Measurements from ENCODE around the gene SORCS2. TPM values are rescaled to one million over a fixed set of nuclear protein-coding genes. Genes with fewer than 3 reads are reported as not detected.

The SORCS2 gene
- total RNA-seq, 2 donors from 2014 or later, result 0.54 to 0.74 TPM

DNA sequence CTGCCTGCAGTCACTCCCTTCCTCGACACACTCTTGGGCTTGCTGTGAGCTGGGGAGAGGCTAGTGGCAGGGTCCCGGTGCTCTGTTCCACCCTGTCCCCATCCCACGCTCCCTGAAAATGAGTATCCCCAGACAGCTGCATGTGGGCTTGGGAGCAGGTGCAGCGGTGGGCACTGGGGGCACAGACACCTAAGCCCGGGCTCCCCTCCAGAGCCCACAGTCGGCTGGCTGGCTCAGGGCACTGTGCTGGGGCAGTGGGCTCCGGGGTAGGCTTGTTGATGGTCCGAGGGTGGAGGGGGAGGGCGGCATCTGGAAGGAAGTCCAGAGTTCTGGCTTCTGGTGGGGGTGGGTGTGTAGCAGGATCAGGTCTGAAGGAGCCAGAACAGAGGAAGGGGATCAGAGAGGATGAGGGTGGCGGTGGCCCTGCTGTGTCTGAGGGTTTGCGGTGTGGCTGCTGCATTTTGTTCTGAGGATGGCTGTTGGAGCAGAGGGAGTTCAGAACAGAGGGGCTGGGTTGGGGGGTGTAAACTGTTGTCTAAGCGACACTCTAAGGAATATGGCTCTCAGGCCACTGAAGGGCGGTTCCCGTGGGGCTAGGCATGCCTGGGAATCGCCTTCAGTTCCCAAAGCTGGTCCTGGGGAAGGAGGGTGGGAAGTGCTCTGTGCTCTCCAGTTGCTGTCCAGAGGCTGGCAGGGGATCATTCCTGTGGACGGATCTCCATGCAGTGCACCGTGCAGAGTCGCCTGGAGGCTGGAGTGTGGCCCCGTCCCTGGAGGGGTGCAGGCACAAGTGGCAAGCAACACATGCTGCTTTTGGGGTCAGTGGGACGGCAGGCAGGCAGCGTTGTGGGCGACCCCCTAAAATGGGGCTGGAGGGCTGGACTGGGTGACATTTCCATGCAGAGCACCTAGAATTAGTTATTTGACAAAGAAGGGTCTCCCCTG lies 114.0 kb downstream of the SORCS2 start:
- Histone ChIP-seq H3K27ac (no peak overlapping the region), H3K9ac (ENCODE audit: low read depth in 2 of 2, low read length in 2 of 2) (no peak overlapping the region), H3K4me3 (no peak overlapping the region), H3K27me3 (no peaks in the 10 kb centered on the region), H3K36me3 (no peaks in the 10 kb centered on the region), H3K4me1 (no peaks in the 10 kb centered on the region), H3K9me3 (no peaks in the 10 kb centered on the region)
- DNase-seq, result no peak
- intact Hi-C loops (cut with DNase I), result no loop called here
- TF ChIP-seq, protein P1, sequence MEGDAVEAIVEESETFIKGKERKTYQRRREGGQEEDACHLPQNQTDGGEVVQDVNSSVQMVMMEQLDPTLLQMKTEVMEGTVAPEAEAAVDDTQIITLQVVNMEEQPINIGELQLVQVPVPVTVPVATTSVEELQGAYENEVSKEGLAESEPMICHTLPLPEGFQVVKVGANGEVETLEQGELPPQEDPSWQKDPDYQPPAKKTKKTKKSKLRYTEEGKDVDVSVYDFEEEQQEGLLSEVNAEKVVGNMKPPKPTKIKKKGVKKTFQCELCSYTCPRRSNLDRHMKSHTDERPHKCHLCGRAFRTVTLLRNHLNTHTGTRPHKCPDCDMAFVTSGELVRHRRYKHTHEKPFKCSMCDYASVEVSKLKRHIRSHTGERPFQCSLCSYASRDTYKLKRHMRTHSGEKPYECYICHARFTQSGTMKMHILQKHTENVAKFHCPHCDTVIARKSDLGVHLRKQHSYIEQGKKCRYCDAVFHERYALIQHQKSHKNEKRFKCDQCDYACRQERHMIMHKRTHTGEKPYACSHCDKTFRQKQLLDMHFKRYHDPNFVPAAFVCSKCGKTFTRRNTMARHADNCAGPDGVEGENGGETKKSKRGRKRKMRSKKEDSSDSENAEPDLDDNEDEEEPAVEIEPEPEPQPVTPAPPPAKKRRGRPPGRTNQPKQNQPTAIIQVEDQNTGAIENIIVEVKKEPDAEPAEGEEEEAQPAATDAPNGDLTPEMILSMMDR (IDR thresholded peaks at IDR 0.05), result no peak

DNA sequence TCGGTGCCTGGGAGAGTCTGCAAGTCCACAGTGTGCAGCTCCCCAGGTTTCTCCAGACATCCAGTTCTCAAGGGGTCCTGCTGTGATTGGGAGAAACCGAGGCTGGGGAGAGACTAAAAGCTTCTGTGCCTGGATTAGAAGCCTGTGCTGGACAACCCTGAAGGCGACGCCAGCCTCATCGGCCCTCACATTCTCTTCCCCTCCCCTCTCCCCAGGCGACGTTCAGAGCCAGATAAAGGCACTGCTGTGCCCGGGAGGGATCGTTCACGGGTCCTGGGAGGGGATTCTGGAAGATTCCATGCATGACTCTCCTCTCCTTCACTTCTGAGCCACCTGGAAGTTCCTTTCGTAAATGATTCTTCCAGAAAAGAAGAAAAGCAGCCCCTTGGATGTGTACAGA lies 114.6 kb downstream of the SORCS2 start:
- Histone ChIP-seq H3K27ac (no peak overlapping the region), H3K27me3 (no peaks in the 10 kb centered on the region), H3K4me1 (no peaks in the 10 kb centered on the region), H3K9me3 (no peaks in the 10 kb centered on the region), H3K9ac (ENCODE audit: low read depth in 2 of 2, low read length in 2 of 2) (no peak overlapping the region), H3K36me3 (no peaks in the 10 kb centered on the region), H3K4me3 (no peak overlapping the region)
- no peak for DNase-seq
- TF ChIP-seq, protein P1 (IDR thresholded peaks at IDR 0.05), result no peak
- intact Hi-C loops (cut with DNase I), result no loop called here

DNA sequence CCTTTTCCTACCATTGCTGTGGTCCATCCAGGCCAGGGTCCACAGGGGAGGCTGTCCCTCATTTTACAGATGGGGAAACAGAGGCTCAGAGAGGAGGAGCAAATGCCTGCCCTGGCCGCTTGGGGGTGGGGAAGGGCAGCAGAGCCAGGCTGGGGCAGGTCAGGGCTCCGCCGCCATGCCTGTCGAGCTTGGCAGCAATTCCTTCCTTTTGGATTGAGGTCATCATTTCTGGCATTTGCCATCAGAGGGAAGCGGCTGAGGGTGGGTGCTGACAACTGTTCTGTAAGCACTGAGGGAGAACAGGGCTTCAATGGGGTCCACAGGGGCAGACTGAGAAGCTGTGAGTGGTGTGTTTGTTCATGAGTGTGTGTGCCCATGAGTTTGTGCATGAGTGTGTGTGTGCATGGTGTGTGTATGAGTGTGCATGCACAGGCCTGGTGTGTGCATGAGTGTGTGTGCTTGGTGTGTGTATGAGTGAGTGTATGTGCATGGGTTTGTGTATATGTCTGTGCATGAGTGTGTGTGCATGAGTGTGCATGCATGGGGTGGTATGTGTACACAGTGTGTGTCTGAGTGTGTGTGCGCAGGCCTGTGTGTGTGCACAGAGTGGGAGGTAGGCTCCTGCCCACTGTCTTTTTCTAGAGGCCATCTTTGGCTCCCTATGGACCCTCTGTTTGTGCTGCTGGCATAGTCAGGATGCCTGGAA lies 115.2 kb downstream of the SORCS2 start:
- intact Hi-C loops (cut with DNase I), result no loop called here
- TF ChIP-seq, protein P1 (IDR thresholded peaks at IDR 0.05), result no peak
- no peaks in the 10 kb centered on the region for H3K4me1 ChIP-seq
- no peak overlapping the region for H3K9ac ChIP-seq (ENCODE audit: low read depth in 2 of 2, low read length in 2 of 2)
- no peak overlapping the region for H3K4me3 ChIP-seq
- no peak overlapping the region for H3K27ac ChIP-seq
- DNase-seq, result no peak
- H3K36me3 ChIP-seq, result no peaks in the 10 kb centered on the region
- H3K9me3 ChIP-seq, result no peaks in the 10 kb centered on the region
- no peaks in the 10 kb centered on the region for H3K27me3 ChIP-seq

DNA sequence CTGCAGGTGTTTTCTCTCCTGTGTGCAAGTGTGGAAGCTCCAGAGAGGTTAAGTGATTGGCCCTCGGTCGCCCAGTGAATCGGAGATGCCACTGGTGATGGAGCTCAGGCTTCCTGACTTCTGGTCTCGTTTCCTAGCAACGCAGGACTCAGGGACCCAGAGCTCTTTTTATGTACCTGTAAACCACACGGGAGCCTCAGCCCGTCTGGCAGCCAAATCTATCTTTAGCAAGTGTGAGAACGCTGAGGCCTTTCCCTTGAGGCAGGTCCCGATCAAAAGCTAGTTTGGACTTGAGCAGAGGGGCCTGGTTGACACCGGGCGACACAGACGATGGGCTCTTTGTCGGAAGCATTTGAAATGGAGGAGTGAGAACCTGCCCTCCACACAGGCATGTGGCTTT lies 116.8 kb downstream of the SORCS2 start:
- no peak for DNase-seq
- Histone ChIP-seq H3K9me3 (no peaks in the 10 kb centered on the region), H3K9ac (ENCODE audit: low read depth in 2 of 2, low read length in 2 of 2) (no peak overlapping the region), H3K36me3 (no peaks in the 10 kb centered on the region), H3K4me3 (no peak overlapping the region), H3K27me3 (no peaks in the 10 kb centered on the region), H3K27ac (no peak overlapping the region), H3K4me1 (no peaks in the 10 kb centered on the region)
- TF ChIP-seq, protein P1 (IDR thresholded peaks at IDR 0.05), result no peak
- intact Hi-C loops (cut with DNase I), result no loop called here

DNA sequence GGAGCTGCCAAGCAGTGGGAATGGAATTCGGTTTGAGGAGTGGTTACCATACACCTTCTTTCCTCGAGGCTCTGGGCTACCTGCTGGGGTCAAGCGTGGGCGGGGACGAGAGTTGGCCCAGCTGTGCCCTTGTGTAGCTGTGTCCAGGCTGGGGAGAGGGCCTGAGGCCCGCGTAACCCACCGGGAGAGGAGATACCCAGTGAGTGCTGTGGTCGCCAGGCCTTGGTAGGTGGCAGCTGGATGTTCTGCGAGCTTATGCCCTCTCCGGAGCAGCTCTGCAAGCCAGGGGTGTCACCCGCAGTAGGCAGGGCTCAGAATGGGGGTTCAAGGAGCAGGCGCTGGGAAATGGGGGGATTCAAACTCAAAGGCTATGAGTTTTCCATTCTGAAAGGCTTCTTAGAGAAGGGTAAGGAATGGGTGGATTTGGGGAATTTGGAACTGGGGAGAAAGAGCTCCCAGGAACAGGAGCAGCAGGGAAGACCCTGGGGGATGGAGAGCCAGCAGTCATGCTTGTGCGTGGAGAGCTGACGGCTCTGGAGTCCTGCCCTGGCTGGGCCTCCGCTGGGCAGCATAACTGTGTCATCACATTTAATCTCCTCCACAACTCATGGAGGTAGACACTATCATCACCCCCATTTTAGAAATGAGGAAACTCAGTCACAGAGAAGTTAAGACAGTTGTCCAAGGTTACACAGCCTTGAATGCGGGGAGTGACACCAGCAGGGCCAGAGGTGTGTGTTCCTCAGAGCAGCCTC lies 117.5 kb downstream of the SORCS2 start:
- H3K27ac ChIP-seq, result no peak overlapping the region
- TF ChIP-seq, protein P1 (IDR thresholded peaks at IDR 0.05), result no peak
- no peaks in the 10 kb centered on the region for H3K36me3 ChIP-seq
- no peak overlapping the region for H3K4me3 ChIP-seq
- DNase-seq, result no peak
- H3K9ac ChIP-seq (ENCODE audit: low read depth in 2 of 2, low read length in 2 of 2), result no peak overlapping the region
- intact Hi-C loops (cut with DNase I), result no loop called here
- no peaks in the 10 kb centered on the region for H3K27me3 ChIP-seq
- H3K4me1 ChIP-seq, result no peaks in the 10 kb centered on the region
- no peaks in the 10 kb centered on the region for H3K9me3 ChIP-seq
